ENCODE results near the gene CHST1. TPM values are rescaled to one million over a fixed set of nuclear protein-coding genes. Genes with fewer than 3 reads are reported as not detected.

CHST1 gene
- total and polyA plus RNA-seq, 7 experiments from 2014 or later: not detected

- H3K27ac ChIP-seq (ENCODE audit: low read depth, low read length): no peak overlapping the region
- peaks cover 0 to 6% of the 10 kb centered on the region in 2 donors for H3K4me1 ChIP-seq (ENCODE audit: control insufficient read depth in 2 of 2, insufficient read depth in 2 of 2, low read length in 2 of 2)
- ChIA-PET POLR2A (no interaction called here), CTCF (interaction anchor here (1.1 to 1.4 kb wide), 4 partner anchors 9 to 284 kb away, joined by 3 to 4 read pairs (median 3); no protein-coding TSS in a partner anchor)
- Mint-ChIP-seq H3K36me3 (no peaks in the 10 kb centered on the region), H3K4me3 (peak overlapping the region in 1 of 10 donors; percentile 74), H3K27me3 (peaks cover 12 to 49% (median 24%) of the 10 kb centered on the region in 5 donors), H3K27ac (peak overlapping the region in 1 of 9 donors; percentile 57), H3K9me3 (no peaks in the 10 kb centered on the region), H3K4me1 (peaks cover 0 to 13% (median 7%) of the 10 kb centered on the region in 7 donors)
- no peaks in the 10 kb centered on the region for H3K9me3 ChIP-seq (ENCODE audit: control insufficient read depth in 2 of 3, low read length in 3 of 3)
- H3K36me3 ChIP-seq (ENCODE audit: control insufficient read depth in 2 of 3, insufficient read depth in 3 of 3, low read length in 3 of 3): no peaks in the 10 kb centered on the region
- peaks cover 0 to under 1% of the 10 kb centered on the region in 2 donors for H3K27me3 ChIP-seq (ENCODE audit: control insufficient read depth in 2 of 2, insufficient read depth in 2 of 2, low read length in 2 of 2)
- intact Hi-C loops (cut with micrococcal nuclease): loop anchor here (1.0 to 10.0 kb wide), 3 partner anchors 117 to 541 kb away; no protein-coding TSS in a partner anchor
- ATAC-seq: peak; percentile 73
- no peak overlapping the region for H3K4me3 ChIP-seq (ENCODE audit: low read length)
- peak in 7 of 9 donors; percentile 21 to 66 (median 37) for DNase-seq
Observed at GRCh38 chr11:45655347-45655756, 10.1 kb downstream of the CHST1 start.

- intact Hi-C loops (cut with micrococcal nuclease): loop anchor here (1.0 to 10.0 kb wide), 3 partner anchors 117 to 540 kb away; no protein-coding TSS in a partner anchor
- Mint-ChIP-seq H3K36me3 (no peaks in the 10 kb centered on the region), H3K27me3 (peaks cover 8 to 47% (median 20%) of the 10 kb centered on the region in 5 donors), H3K4me1 (peaks cover 0 to 13% (median 7%) of the 10 kb centered on the region in 7 donors), H3K9me3 (no peaks in the 10 kb centered on the region), H3K27ac (peak overlapping the region in 1 of 9 donors; percentile 57), H3K4me3 (no peak overlapping the region)
- H3K27ac ChIP-seq (ENCODE audit: low read depth, low read length): no peak overlapping the region
- no peaks in the 10 kb centered on the region for H3K9me3 ChIP-seq (ENCODE audit: control insufficient read depth in 2 of 3, low read length in 3 of 3)
- no peaks in the 10 kb centered on the region for H3K36me3 ChIP-seq (ENCODE audit: control insufficient read depth in 2 of 3, insufficient read depth in 3 of 3, low read length in 3 of 3)
- DNase-seq: no peak
- ChIA-PET CTCF (interaction anchor here (0.7 to 1.4 kb wide), 5 partner anchors 9 to 832 kb away, joined by 3 to 4 read pairs (median 3); no protein-coding TSS in a partner anchor), POLR2A (no interaction called here)
- peaks cover 0 to 6% of the 10 kb centered on the region in 2 donors for H3K4me1 ChIP-seq (ENCODE audit: control insufficient read depth in 2 of 2, insufficient read depth in 2 of 2, low read length in 2 of 2)
- H3K4me3 ChIP-seq (ENCODE audit: low read length): no peak overlapping the region
- peak; percentile 14 for ATAC-seq
- H3K27me3 ChIP-seq (ENCODE audit: control insufficient read depth in 2 of 2, insufficient read depth in 2 of 2, low read length in 2 of 2): no peaks in the 10 kb centered on the region
Observed at GRCh38 chr11:45655012-45655283, 10.5 kb downstream of the CHST1 start.

GRCh38 chr11:45654231-45655011 lies 11.0 kb downstream of the CHST1 start:
- Mint-ChIP-seq H3K9me3 (no peaks in the 10 kb centered on the region), H3K36me3 (no peaks in the 10 kb centered on the region), H3K4me3 (no peak overlapping the region), H3K4me1 (peaks cover 0 to 13% (median 7%) of the 10 kb centered on the region in 7 donors), H3K27me3 (peaks cover 4 to 42% (median 16%) of the 10 kb centered on the region in 5 donors), H3K27ac (no peak overlapping the region)
- no peaks in the 10 kb centered on the region for H3K36me3 ChIP-seq (ENCODE audit: control insufficient read depth in 2 of 3, insufficient read depth in 3 of 3, low read length in 3 of 3)
- no peak overlapping the region for H3K27ac ChIP-seq (ENCODE audit: low read depth, low read length)
- ATAC-seq (no peak), DNase-seq (no peak)
- no peaks in the 10 kb centered on the region for H3K9me3 ChIP-seq (ENCODE audit: control insufficient read depth in 2 of 3, low read length in 3 of 3)
- H3K4me1 ChIP-seq (ENCODE audit: control insufficient read depth in 2 of 2, insufficient read depth in 2 of 2, low read length in 2 of 2): peaks cover 0 to 6% of the 10 kb centered on the region in 2 donors
- POLR2A ChIA-PET: no interaction called here
- H3K4me3 ChIP-seq (ENCODE audit: low read length): no peak overlapping the region
- H3K27me3 ChIP-seq (ENCODE audit: control insufficient read depth in 2 of 2, insufficient read depth in 2 of 2, low read length in 2 of 2): no peaks in the 10 kb centered on the region
- intact Hi-C loops (cut with micrococcal nuclease): loop anchor here (1.0 to 10.0 kb wide), 3 partner anchors 118 to 540 kb away; no protein-coding TSS in a partner anchor
- CTCF ChIA-PET: interaction anchor here (0.7 to 1.6 kb wide), 6 partner anchors 8 to 831 kb away, joined by 3 to 4 read pairs (median 3); no protein-coding TSS in a partner anchor

- ATAC-seq (no peak), DNase-seq (no peak)
- Histone ChIP-seq H3K27ac (ENCODE audit: low read depth, low read length) (no peak overlapping the region), H3K4me1 (ENCODE audit: control insufficient read depth in 2 of 2, insufficient read depth in 2 of 2, low read length in 2 of 2) (peaks cover 0 to 6% of the 10 kb centered on the region in 2 donors), H3K9me3 (ENCODE audit: control insufficient read depth in 2 of 3, low read length in 3 of 3) (no peaks in the 10 kb centered on the region), H3K27me3 (ENCODE audit: control insufficient read depth in 2 of 2, insufficient read depth in 2 of 2, low read length in 2 of 2) (no peaks in the 10 kb centered on the region), H3K4me3 (ENCODE audit: low read length) (no peak overlapping the region), H3K36me3 (ENCODE audit: control insufficient read depth in 2 of 3, insufficient read depth in 3 of 3, low read length in 3 of 3) (no peaks in the 10 kb centered on the region)
- Mint-ChIP-seq H3K4me3 (no peak overlapping the region), H3K27me3 (peaks cover 3 to 39% (median 16%) of the 10 kb centered on the region in 5 donors), H3K4me1 (peaks cover 0 to 13% (median 7%) of the 10 kb centered on the region in 7 donors), H3K27ac (no peak overlapping the region), H3K36me3 (no peaks in the 10 kb centered on the region), H3K9me3 (no peaks in the 10 kb centered on the region)
- ChIA-PET CTCF (interaction anchor here (1.6 kb wide), 1 partner anchor 281 kb away, joined by 3 read pairs; no protein-coding TSS in a partner anchor), POLR2A (interaction anchor here (0.5 kb wide), 1 partner anchor 33 kb away, joined by 3 read pairs; no protein-coding TSS in a partner anchor)
- intact Hi-C loops (cut with micrococcal nuclease): loop anchor here in 1 of 2 donors (10.0 kb wide), 1 partner anchor 538 kb away; no protein-coding TSS in a partner anchor
Observed at GRCh38 chr11:45653277-45653676, 12.1 kb downstream of the CHST1 start.

- DNase-seq (no peak), ATAC-seq (no peak)
- intact Hi-C loops (cut with micrococcal nuclease): loop anchor here in 1 of 2 donors (10.0 kb wide), 1 partner anchor 538 kb away; no protein-coding TSS in a partner anchor
- peaks cover 3 to 39% (median 12%) of the 10 kb centered on the region in 5 donors for H3K27me3 Mint-ChIP-seq
- H3K4me3 Mint-ChIP-seq: no peak overlapping the region
- Histone ChIP-seq H3K9me3 (ENCODE audit: control insufficient read depth in 2 of 3, low read length in 3 of 3) (no peaks in the 10 kb centered on the region), H3K27ac (ENCODE audit: low read depth, low read length) (no peak overlapping the region), H3K4me3 (ENCODE audit: low read length) (no peak overlapping the region), H3K27me3 (ENCODE audit: control insufficient read depth in 2 of 2, insufficient read depth in 2 of 2, low read length in 2 of 2) (no peaks in the 10 kb centered on the region), H3K36me3 (ENCODE audit: control insufficient read depth in 2 of 3, insufficient read depth in 3 of 3, low read length in 3 of 3) (no peaks in the 10 kb centered on the region), H3K4me1 (ENCODE audit: control insufficient read depth in 2 of 2, insufficient read depth in 2 of 2, low read length in 2 of 2) (peaks cover 0 to 6% of the 10 kb centered on the region in 2 donors)
- H3K36me3 Mint-ChIP-seq: no peaks in the 10 kb centered on the region
- H3K9me3 Mint-ChIP-seq: no peaks in the 10 kb centered on the region
- peaks cover 0 to 13% (median 7%) of the 10 kb centered on the region in 7 donors for H3K4me1 Mint-ChIP-seq
- H3K27ac Mint-ChIP-seq: no peak overlapping the region
- CTCF ChIA-PET: no interaction called here
- POLR2A ChIA-PET: no interaction called here
Observed at GRCh38 chr11:45652781-45653180, 12.6 kb downstream of the CHST1 start.

- Histone ChIP-seq H3K27me3 (ENCODE audit: control insufficient read depth in 2 of 2, insufficient read depth in 2 of 2, low read length in 2 of 2) (no peaks in the 10 kb centered on the region), H3K36me3 (ENCODE audit: control insufficient read depth in 2 of 3, insufficient read depth in 3 of 3, low read length in 3 of 3) (no peaks in the 10 kb centered on the region), H3K4me3 (ENCODE audit: low read length) (no peak overlapping the region), H3K9me3 (ENCODE audit: control insufficient read depth in 2 of 3, low read length in 3 of 3) (no peaks in the 10 kb centered on the region), H3K4me1 (ENCODE audit: control insufficient read depth in 2 of 2, insufficient read depth in 2 of 2, low read length in 2 of 2) (peaks cover 0 to 6% of the 10 kb centered on the region in 2 donors), H3K27ac (ENCODE audit: low read depth, low read length) (no peak overlapping the region)
- intact Hi-C loops (cut with micrococcal nuclease): loop anchor here in 1 of 2 donors (10.0 kb wide), 1 partner anchor 537 kb away; no protein-coding TSS in a partner anchor
- no peak for DNase-seq
- no peak for ATAC-seq
- Mint-ChIP-seq H3K27me3 (peaks cover 3 to 36% (median 13%) of the 10 kb centered on the region in 5 donors), H3K4me3 (no peak overlapping the region), H3K27ac (no peak overlapping the region), H3K4me1 (peaks cover 0 to 13% (median 7%) of the 10 kb centered on the region in 7 donors), H3K36me3 (no peaks in the 10 kb centered on the region), H3K9me3 (no peaks in the 10 kb centered on the region)
- CTCF ChIA-PET: no interaction called here
- POLR2A ChIA-PET: no interaction called here
Observed at GRCh38 chr11:45651841-45652749, 13.3 kb downstream of the CHST1 start.

Data from naive thymus-derived CD4-positive, alpha-beta T cell (primary cell).